Hepatocyte (in vitro differentiated cells): ENCODE data around the gene LARP4B. TPM values are rescaled to one million over a fixed set of nuclear protein-coding genes. Genes with fewer than 3 reads are reported as not detected.

Experiments
- DNase-seq: peaks from one replicate; pipeline ENCODE4 v3.0.0-alpha.2; 2016; ENCODE audit warnings: low spot score
- H2AFZ ChIP-seq: fragments of 200-600 bp; sonication (generic); 2 replicates; pipeline ENCODE4 v1.6.0; 2016; ENCODE audit warnings: antibody characterized with exemption, mild to moderate bottlenecking
- H3K27ac ChIP-seq: fragments of 200-600 bp; sonication (generic); 2 replicates; pipeline ENCODE4 v1.5.1; 2016; ENCODE audit warnings: mild to moderate bottlenecking
- H3K27me3 ChIP-seq: fragments of 200-600 bp; sonication (generic); 2 replicates; pipeline ENCODE4 v1.6.1; 2016
- H3K36me3 ChIP-seq: fragments of 200-600 bp; sonication (generic); replicated peaks from 2 replicates; pipeline ENCODE4 v1.5.1; 2016; ENCODE audit warnings: low read depth; ENCODE audit not compliant: insufficient read depth
- H3K4me1 ChIP-seq: fragments of 200-600 bp; sonication (generic); 2 replicates; pipeline ENCODE4 v1.5.1; 2016; ENCODE audit warnings: mild to moderate bottlenecking, moderate library complexity; ENCODE audit not compliant: insufficient read depth
- H3K4me2 ChIP-seq: fragments of 200-600 bp; sonication (generic); 2 replicates; pipeline ENCODE4 v1.6.0; 2016
- H3K4me3 ChIP-seq: fragments of 200-600 bp; sonication (generic); 2 replicates; pipeline ENCODE4 v1.5.1; 2016; ENCODE audit warnings: mild to moderate bottlenecking
- H3K79me2 ChIP-seq: fragments of 200-600 bp; sonication (generic); 2 replicates; pipeline ENCODE4 v1.6.0; 2017; ENCODE audit warnings: mild to moderate bottlenecking
- H3K9me2 ChIP-seq: fragments of 200-600 bp; sonication (generic); replicated peaks from 2 replicates; pipeline ENCODE4 v1.6.0; 2017; ENCODE audit warnings: mild to moderate bottlenecking; ENCODE audit not compliant: insufficient read depth
- H3K9me3 ChIP-seq: fragments of 200-600 bp; sonication (generic); 2 replicates; pipeline ENCODE4 v1.5.1; 2016; ENCODE audit warnings: low read depth, mild to moderate bottlenecking
- H4K20me1 ChIP-seq: fragments of 200-600 bp; sonication (generic); 2 replicates; pipeline ENCODE4 v1.6.0; 2016; ENCODE audit warnings: mild to moderate bottlenecking; ENCODE audit not compliant: insufficient read depth, poor library complexity, severe bottlenecking
- EZH2 ChIP-seq: fragments of 200-600 bp; sonication (generic); IDR thresholded peaks from 2 replicates; pipeline ENCODE4 v1.6.1; 2016; ENCODE audit warnings: antibody characterized with exemption, mild to moderate bottlenecking, borderline replicate concordance
- EZH2phosphoT487 ChIP-seq: fragments of 200-600 bp; sonication (generic); IDR thresholded peaks from one replicate; pipeline ENCODE4 v1.6.1; 2018; ENCODE audit warnings: antibody characterized with exemption, mild to moderate bottlenecking, low read depth, moderate library complexity; ENCODE audit not compliant: unreplicated experiment, severe bottlenecking
- WGBS: methylation state at CpG from one replicate; pipeline ENCODE4 v1.1.6; 2016; ENCODE audit warnings: low lambda C conversion rate; ENCODE audit errors: missing lambda C conversion rate; 5-methylcytosine and 5-hydroxymethylcytosine counted together
- polyA plus RNA-seq: library from polyadenylated mRNA; unstranded; fragments of >200 nt; fragmentation: Nextera tagmentation; extraction: Ambion mirVana; gene quantifications from 2 replicates; pipeline ENCODE4 v1.2.1, GENCODE V29; 2016
- total RNA-seq: library from RNA; depleted of rRNA; stranded (reverse); fragments of >200 nt; gene quantifications from 2 replicates; pipeline ENCODE4 v1.2.3, GENCODE V29; 2014
- TF ChIP-seq, protein P1 (sequence below): fragments of 200-600 bp; sonication (generic); IDR thresholded peaks from 2 replicates; pipeline ENCODE4 v1.5.1; 2016; ENCODE audit warnings: antibody characterized with exemption, mild to moderate bottlenecking; ENCODE audit not compliant: poor library complexity

The LARP4B gene
- total and polyA plus RNA-seq, 2 experiments from 2014 or later, result 28.4 to 43.4 TPM

DNA sequence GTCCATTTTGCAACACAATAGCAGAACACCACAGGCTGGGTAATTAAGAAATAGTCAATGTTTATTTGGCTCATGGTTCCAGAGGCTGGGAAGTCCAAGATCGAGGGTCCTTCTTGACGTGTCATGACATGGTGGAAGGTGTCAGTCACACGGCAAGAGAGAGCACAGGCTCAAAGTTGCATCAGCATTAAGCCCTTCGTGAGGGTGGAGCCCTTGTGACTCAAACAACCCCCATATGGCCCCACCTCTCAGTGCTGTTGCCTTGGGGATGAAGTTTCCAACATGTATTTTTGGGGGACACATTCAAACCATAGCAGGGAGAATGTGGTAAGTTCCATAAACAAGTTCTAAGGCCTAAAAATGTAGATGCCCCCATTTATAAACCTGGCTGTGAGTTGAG is 32.1 kb upstream of the LARP4B start:
- TF ChIP-seq EZH2phosphoT487 (no peak), EZH2 (no peak)
- TF ChIP-seq, protein P1, sequence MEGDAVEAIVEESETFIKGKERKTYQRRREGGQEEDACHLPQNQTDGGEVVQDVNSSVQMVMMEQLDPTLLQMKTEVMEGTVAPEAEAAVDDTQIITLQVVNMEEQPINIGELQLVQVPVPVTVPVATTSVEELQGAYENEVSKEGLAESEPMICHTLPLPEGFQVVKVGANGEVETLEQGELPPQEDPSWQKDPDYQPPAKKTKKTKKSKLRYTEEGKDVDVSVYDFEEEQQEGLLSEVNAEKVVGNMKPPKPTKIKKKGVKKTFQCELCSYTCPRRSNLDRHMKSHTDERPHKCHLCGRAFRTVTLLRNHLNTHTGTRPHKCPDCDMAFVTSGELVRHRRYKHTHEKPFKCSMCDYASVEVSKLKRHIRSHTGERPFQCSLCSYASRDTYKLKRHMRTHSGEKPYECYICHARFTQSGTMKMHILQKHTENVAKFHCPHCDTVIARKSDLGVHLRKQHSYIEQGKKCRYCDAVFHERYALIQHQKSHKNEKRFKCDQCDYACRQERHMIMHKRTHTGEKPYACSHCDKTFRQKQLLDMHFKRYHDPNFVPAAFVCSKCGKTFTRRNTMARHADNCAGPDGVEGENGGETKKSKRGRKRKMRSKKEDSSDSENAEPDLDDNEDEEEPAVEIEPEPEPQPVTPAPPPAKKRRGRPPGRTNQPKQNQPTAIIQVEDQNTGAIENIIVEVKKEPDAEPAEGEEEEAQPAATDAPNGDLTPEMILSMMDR, result no peak
- 90% methylated on average over 4 of the region's 4 CpGs for WGBS
- H3K4me1 ChIP-seq, result no peaks in the 10 kb centered on the region

GRCh38 chr10:963186-963585 is 31.7 kb upstream of the LARP4B start:
- Histone ChIP-seq H3K27me3 (no peaks in the 10 kb centered on the region), H3K79me2 (no peaks in the 10 kb centered on the region), H3K36me3 (no peaks in the 10 kb centered on the region), H4K20me1 (no peaks in the 10 kb centered on the region), H2AFZ (no peak overlapping the region), H3K27ac (no peak overlapping the region), H3K4me1 (no peaks in the 10 kb centered on the region), H3K4me3 (no peak overlapping the region), H3K4me2 (no peak overlapping the region), H3K9me3 (no peaks in the 10 kb centered on the region), H3K9me2 (no peaks in the 10 kb centered on the region)
- 90% methylated on average over 5 of the region's 5 CpGs for WGBS
- no peak for DNase-seq
- TF ChIP-seq, protein P1, result no peak
- TF ChIP-seq EZH2 (no peak), EZH2phosphoT487 (no peak)

More for the DNA sequence above, 32.1 kb upstream of the LARP4B start:
- Histone ChIP-seq H3K4me2 (no peak overlapping the region), H4K20me1 (no peaks in the 10 kb centered on the region), H2AFZ (no peak overlapping the region), H3K4me3 (no peak overlapping the region), H3K79me2 (no peaks in the 10 kb centered on the region), H3K27me3 (no peaks in the 10 kb centered on the region), H3K36me3 (no peaks in the 10 kb centered on the region), H3K9me2 (no peaks in the 10 kb centered on the region), H3K9me3 (no peaks in the 10 kb centered on the region), H3K27ac (no peak overlapping the region)
- no peak for DNase-seq

DNA sequence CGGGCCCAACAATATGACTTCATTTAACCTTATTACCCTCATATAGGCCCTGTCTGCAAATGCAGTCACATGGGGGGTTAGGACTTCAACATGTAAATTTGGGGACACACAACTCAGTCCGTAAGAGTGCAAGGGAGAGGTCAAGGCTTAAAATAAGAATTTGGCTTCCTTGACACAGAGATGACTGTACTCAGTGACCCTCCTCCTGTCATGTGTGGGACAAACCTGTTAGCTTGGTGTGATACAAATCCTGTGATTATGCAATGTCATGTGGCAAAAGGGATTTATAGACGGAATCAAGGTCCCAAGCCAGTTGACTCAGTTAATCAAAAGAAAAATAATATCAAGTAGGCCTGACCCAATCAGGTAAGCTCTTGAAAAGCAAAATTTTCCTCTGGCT is 30.8 kb upstream of the LARP4B start:
- no peaks in the 10 kb centered on the region for H4K20me1 ChIP-seq
- no peaks in the 10 kb centered on the region for H3K4me1 ChIP-seq
- no peaks in the 10 kb centered on the region for H3K79me2 ChIP-seq
- H2AFZ ChIP-seq, result no peak overlapping the region
- H3K36me3 ChIP-seq, result no peaks in the 10 kb centered on the region
- no peak overlapping the region for H3K4me2 ChIP-seq
- no peaks in the 10 kb centered on the region for H3K9me2 ChIP-seq
- WGBS, result 96% methylated on average over 3 of the region's 3 CpGs
- TF ChIP-seq EZH2phosphoT487 (no peak), EZH2 (no peak)
- TF ChIP-seq, protein P1, result no peak
- H3K27me3 ChIP-seq, result no peaks in the 10 kb centered on the region
- H3K9me3 ChIP-seq, result no peaks in the 10 kb centered on the region
- H3K27ac ChIP-seq, result no peak overlapping the region
- no peak overlapping the region for H3K4me3 ChIP-seq
- no peak for DNase-seq

GRCh38 chr10:958856-959255 is 27.4 kb upstream of the LARP4B start:
- 94% methylated on average over 6 of the region's 6 CpGs for WGBS
- no peak for TF ChIP-seq EZH2phosphoT487
- TF ChIP-seq EZH2, result no peak
- TF ChIP-seq, protein P1, result no peak

More at GRCh38 chr10:958856-959255, 27.4 kb upstream of the LARP4B start:
- Histone ChIP-seq H3K9me3 (no peaks in the 10 kb centered on the region), H3K4me1 (no peaks in the 10 kb centered on the region), H2AFZ (no peak overlapping the region), H3K9me2 (no peaks in the 10 kb centered on the region), H4K20me1 (no peaks in the 10 kb centered on the region), H3K4me2 (no peak overlapping the region), H3K36me3 (no peaks in the 10 kb centered on the region), H3K27me3 (no peaks in the 10 kb centered on the region), H3K4me3 (no peak overlapping the region), H3K27ac (no peak overlapping the region), H3K79me2 (no peaks in the 10 kb centered on the region)
- no peak for DNase-seq
